BJ (cell line): ENCODE results near the gene GLUL. TPM values are rescaled to one million over a fixed set of nuclear protein-coding genes. Genes with fewer than 3 reads are reported as not detected.

Source experiments
- CTCF ChIA-PET: fragments of 350-600 bp; formaldehyde crosslinking; extraction: SDS; loops from one replicate; lab custom pipeline; 2021; ENCODE audit warnings: antibody characterized with exemption, inconsistent platforms; lab: Yijun Ruan, JAX
- POLR2A ChIA-PET: fragments of 300-600 bp; sonication (Branson Sonifier 250); formaldehyde crosslinking; extraction: SDS; loops from one replicate; lab custom pipeline; 2021; ENCODE audit warnings: antibody characterized with exemption; lab: Charles Lee
- DNase-seq: peaks from one replicate; pipeline ENCODE4 v3.0.0-alpha.2; 2011; ENCODE audit warnings: low read depth
- H3K27me3 ChIP-seq: 2 replicates; pipeline ENCODE4 v1.6.0; 2011; ENCODE audit warnings: low read length; ENCODE audit not compliant: control insufficient read depth, insufficient read depth
- H3K36me3 ChIP-seq: 2 replicates; pipeline ENCODE4 v1.5.1; 2011; ENCODE audit warnings: low read length; ENCODE audit not compliant: control insufficient read depth, insufficient read depth
- H3K4me3 ChIP-seq: 2 replicates; pipeline ENCODE4 v1.5.1; 2011; ENCODE audit warnings: low read depth, mild to moderate bottlenecking, control low read depth, low read length
- CTCF ChIP-seq: IDR thresholded peaks from 2 replicates; pipeline ENCODE4 v1.5.1; 2011; ENCODE audit warnings: low read depth, mild to moderate bottlenecking, control low read depth, inconsistent platforms, low read length, moderate library complexity; ENCODE audit not compliant: insufficient read depth
- polyA plus RNA-seq: library from polyadenylated mRNA; depleted of rRNA; stranded (reverse); fragments of >200 nt; gene quantifications from 2 replicates; pipeline ENCODE4 v1.2.3, GENCODE V29; 2011

GLUL gene
- polyA plus RNA-seq, 1 experiment: 494 TPM

- POLR2A ChIA-PET: no interaction called here
- DNase-seq: no peak
Measured at GRCh38 chr1:182406012-182406411, 14.4 kb upstream of the GLUL start.

GRCh38 chr1:182405578-182405977 lies 14.0 kb upstream of the GLUL start:
- DNase-seq: no peak
- Histone ChIP-seq H3K27me3 (peaks cover 3% of the 10 kb centered on the region; the same call in 1 of the 2 replicates), H3K36me3 (no peaks in the 10 kb centered on the region), H3K4me3 (no peak overlapping the region)
- POLR2A ChIA-PET: no interaction called here
- no peak for TF ChIP-seq CTCF
- CTCF ChIA-PET: interaction anchor here (0.7 to 1.3 kb wide), 4 partner anchors 9 to 320 kb away, joined by 3 to 4 read pairs (median 3); no protein-coding TSS in a partner anchor

More at GRCh38 chr1:182406012-182406411, 14.4 kb upstream of the GLUL start:
- Histone ChIP-seq H3K27me3 (peaks cover 3% of the 10 kb centered on the region; the same call in 1 of the 2 replicates), H3K4me3 (no peak overlapping the region), H3K36me3 (no peaks in the 10 kb centered on the region)
- no peak for TF ChIP-seq CTCF
- CTCF ChIA-PET: interaction anchor here (0.7 to 1.3 kb wide), 2 partner anchors 12 to 326 kb away, joined by 3 read pairs; no protein-coding TSS in a partner anchor

GRCh38 chr1:182404781-182405180 lies 13.2 kb upstream of the GLUL start:
- no peak for TF ChIP-seq CTCF
- H3K27me3 ChIP-seq: peaks cover 3% of the 10 kb centered on the region; the same call in 1 of the 2 replicates
- CTCF ChIA-PET: interaction anchor here (0.8 to 1.3 kb wide), 4 partner anchors 9 to 320 kb away, joined by 3 to 4 read pairs (median 3); no protein-coding TSS in a partner anchor
- POLR2A ChIA-PET: no interaction called here
- H3K4me3 ChIP-seq: no peak overlapping the region
- DNase-seq: no peak
- H3K36me3 ChIP-seq: no peaks in the 10 kb centered on the region

GRCh38 chr1:182400567-182400966 lies 9.0 kb upstream of the GLUL start, which contains the start of gene TEDDM1:
Gene TEDDM1 (minus strand): TSS chr1:182400667. CDS start chr1:182400485, 182 bp downstream.
- POLR2A ChIA-PET: no interaction called here
- Histone ChIP-seq H3K27me3 (no peaks in the 10 kb centered on the region), H3K36me3 (no peaks in the 10 kb centered on the region), H3K4me3 (no peak within 1 kb of the TSS)
- CTCF ChIA-PET: interaction anchor here (1.9 to 12.0 kb wide), 3 partner anchors 257 to 316 kb away, joined by 6 to 291 read pairs (median 10); no protein-coding TSS in a partner anchor
- TF ChIP-seq CTCF: no peak
- no peak for DNase-seq

GRCh38 chr1:182397653-182398393 lies 6.2 kb upstream of the GLUL start:
- TF ChIP-seq CTCF: no peak

More at GRCh38 chr1:182397653-182398393, 6.2 kb upstream of the GLUL start:
- no peak for DNase-seq
- no peaks in the 10 kb centered on the region for H3K27me3 ChIP-seq
- no peaks in the 10 kb centered on the region for H3K36me3 ChIP-seq
- POLR2A ChIA-PET: no interaction called here
- CTCF ChIA-PET: interaction anchor here (0.8 to 12.0 kb wide), 10 partner anchors 21 to 385 kb away, joined by 3 to 291 read pairs (median 4); no protein-coding TSS in a partner anchor
- no peak overlapping the region for H3K4me3 ChIP-seq
